ENCODE results near the gene TRPM5.

TRPM5 gene

GRCh38 chr11:2471804-2472096, 27.4 kb upstream of the TRPM5 start:
- Histone ChIP-seq H3K9me2 (replicated peaks; ENCODE audit: insufficient read depth, low read length) (no peaks in the 10 kb centered on the region), H3K36me3 (ENCODE audit: low read length) (no peaks in the 10 kb centered on the region), H3K79me2 (ENCODE audit: insufficient read depth, low read length) (no peaks in the 10 kb centered on the region), H3K9ac (ENCODE audit: low read length) (no peak overlapping the region), H3K9me3 (ENCODE audit: insufficient read depth, low read length) (no peaks in the 10 kb centered on the region), H3K4me2 (ENCODE audit: low read depth, low read length, poor library complexity, severe bottlenecking) (no peak overlapping the region), H3K4me3 (ENCODE audit: insufficient read depth, low read length, poor library complexity, severe bottlenecking) (no peak overlapping the region), H4K20me1 (ENCODE audit: low read depth, low read length) (no peaks in the 10 kb centered on the region), H3F3A (ENCODE audit: insufficient read depth) (no peaks in the 10 kb centered on the region), H2AFZ (ENCODE audit: low read depth, low read length, severe bottlenecking) (no peak overlapping the region), H3K27ac (ENCODE audit: low read depth, low read length) (no peak overlapping the region), H3K27me3 (ENCODE audit: low read length) (no peaks in the 10 kb centered on the region)
- TF ChIP-seq EZH2phosphoT487 (conservative IDR thresholded peaks at IDR 0.05; ENCODE audit: low read length), result no peak
- no peak for TF ChIP-seq CTCF (IDR thresholded peaks at IDR 0.05; ENCODE audit: insufficient read depth, low read length, poor library complexity, severe bottlenecking)

GRCh38 chr11:2471048-2471803, 26.9 kb upstream of the TRPM5 start:
- Histone ChIP-seq H3K27ac (ENCODE audit: low read depth, low read length) (no peak overlapping the region), H3F3A (ENCODE audit: insufficient read depth) (no peaks in the 10 kb centered on the region), H2AFZ (ENCODE audit: low read depth, low read length, severe bottlenecking) (no peak overlapping the region), H3K79me2 (ENCODE audit: insufficient read depth, low read length) (no peaks in the 10 kb centered on the region), H4K20me1 (ENCODE audit: low read depth, low read length) (no peaks in the 10 kb centered on the region), H3K4me2 (ENCODE audit: low read depth, low read length, poor library complexity, severe bottlenecking) (no peak overlapping the region), H3K36me3 (ENCODE audit: low read length) (no peaks in the 10 kb centered on the region), H3K4me3 (ENCODE audit: insufficient read depth, low read length, poor library complexity, severe bottlenecking) (no peak overlapping the region), H3K9ac (ENCODE audit: low read length) (no peak overlapping the region), H3K9me3 (ENCODE audit: insufficient read depth, low read length) (no peaks in the 10 kb centered on the region), H3K27me3 (ENCODE audit: low read length) (no peaks in the 10 kb centered on the region), H3K9me2 (replicated peaks; ENCODE audit: insufficient read depth, low read length) (no peaks in the 10 kb centered on the region)
- TF ChIP-seq EZH2phosphoT487 (conservative IDR thresholded peaks at IDR 0.05; ENCODE audit: low read length) (no peak), CTCF (IDR thresholded peaks at IDR 0.05; ENCODE audit: insufficient read depth, low read length, poor library complexity, severe bottlenecking) (no peak)

- H3K27me3 ChIP-seq (ENCODE audit: low read length), result no peaks in the 10 kb centered on the region
- no peak overlapping the region for H3K9ac ChIP-seq (ENCODE audit: low read length)
- H3K4me2 ChIP-seq (ENCODE audit: low read depth, low read length, poor library complexity, severe bottlenecking), result no peak overlapping the region
- H2AFZ ChIP-seq (ENCODE audit: low read depth, low read length, severe bottlenecking), result no peak overlapping the region
- H3F3A ChIP-seq (ENCODE audit: insufficient read depth), result no peaks in the 10 kb centered on the region
- H3K36me3 ChIP-seq (ENCODE audit: low read length), result no peaks in the 10 kb centered on the region
- no peak overlapping the region for H3K27ac ChIP-seq (ENCODE audit: low read depth, low read length)
- no peaks in the 10 kb centered on the region for H4K20me1 ChIP-seq (ENCODE audit: low read depth, low read length)
- H3K79me2 ChIP-seq (ENCODE audit: insufficient read depth, low read length), result no peaks in the 10 kb centered on the region
- H3K9me3 ChIP-seq (ENCODE audit: insufficient read depth, low read length), result no peaks in the 10 kb centered on the region
- no peak overlapping the region for H3K4me3 ChIP-seq (ENCODE audit: insufficient read depth, low read length, poor library complexity, severe bottlenecking)
- TF ChIP-seq EZH2phosphoT487 (conservative IDR thresholded peaks at IDR 0.05; ENCODE audit: low read length) (no peak), CTCF (IDR thresholded peaks at IDR 0.05; ENCODE audit: insufficient read depth, low read length, poor library complexity, severe bottlenecking) (no peak)
- no peaks in the 10 kb centered on the region for H3K9me2 ChIP-seq (replicated peaks; ENCODE audit: insufficient read depth, low read length)
Observed at GRCh38 chr11:2470495-2470894, 26.2 kb upstream of the TRPM5 start.

Data from SU-DHL-6 (cell line).